Measurements from ENCODE around the gene ALK.

Gene ALK

GRCh38 chr2:29317077-29317517 lies 604.3 kb downstream of the ALK start:
- TF ChIP-seq, protein P1, sequence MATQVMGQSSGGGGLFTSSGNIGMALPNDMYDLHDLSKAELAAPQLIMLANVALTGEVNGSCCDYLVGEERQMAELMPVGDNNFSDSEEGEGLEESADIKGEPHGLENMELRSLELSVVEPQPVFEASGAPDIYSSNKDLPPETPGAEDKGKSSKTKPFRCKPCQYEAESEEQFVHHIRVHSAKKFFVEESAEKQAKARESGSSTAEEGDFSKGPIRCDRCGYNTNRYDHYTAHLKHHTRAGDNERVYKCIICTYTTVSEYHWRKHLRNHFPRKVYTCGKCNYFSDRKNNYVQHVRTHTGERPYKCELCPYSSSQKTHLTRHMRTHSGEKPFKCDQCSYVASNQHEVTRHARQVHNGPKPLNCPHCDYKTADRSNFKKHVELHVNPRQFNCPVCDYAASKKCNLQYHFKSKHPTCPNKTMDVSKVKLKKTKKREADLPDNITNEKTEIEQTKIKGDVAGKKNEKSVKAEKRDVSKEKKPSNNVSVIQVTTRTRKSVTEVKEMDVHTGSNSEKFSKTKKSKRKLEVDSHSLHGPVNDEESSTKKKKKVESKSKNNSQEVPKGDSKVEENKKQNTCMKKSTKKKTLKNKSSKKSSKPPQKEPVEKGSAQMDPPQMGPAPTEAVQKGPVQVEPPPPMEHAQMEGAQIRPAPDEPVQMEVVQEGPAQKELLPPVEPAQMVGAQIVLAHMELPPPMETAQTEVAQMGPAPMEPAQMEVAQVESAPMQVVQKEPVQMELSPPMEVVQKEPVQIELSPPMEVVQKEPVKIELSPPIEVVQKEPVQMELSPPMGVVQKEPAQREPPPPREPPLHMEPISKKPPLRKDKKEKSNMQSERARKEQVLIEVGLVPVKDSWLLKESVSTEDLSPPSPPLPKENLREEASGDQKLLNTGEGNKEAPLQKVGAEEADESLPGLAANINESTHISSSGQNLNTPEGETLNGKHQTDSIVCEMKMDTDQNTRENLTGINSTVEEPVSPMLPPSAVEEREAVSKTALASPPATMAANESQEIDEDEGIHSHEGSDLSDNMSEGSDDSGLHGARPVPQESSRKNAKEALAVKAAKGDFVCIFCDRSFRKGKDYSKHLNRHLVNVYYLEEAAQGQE (IDR thresholded peaks at IDR 0.05; ENCODE audit: insufficient read depth in 1 of 2, low read depth in 2 of 2, low read length in 2 of 2): no peak
- no peak for TF ChIP-seq FOXP2 (optimal IDR thresholded peaks at IDR 0.05; ENCODE audit: borderline replicate concordance, extremely low read depth, extremely low read length, insufficient read depth)
- TF ChIP-seq TAF1 (IDR thresholded peaks at IDR 0.05; ENCODE audit: borderline replicate concordance, insufficient read depth, low read length): no peak
- TF ChIP-seq POLR2AphosphoS5 (IDR thresholded peaks at IDR 0.05; ENCODE audit: low read depth, low read length): no peak
- no peak for TF ChIP-seq SIN3A (IDR thresholded peaks at IDR 0.05; ENCODE audit: borderline replicate concordance, insufficient read depth, low read length)

DNA sequence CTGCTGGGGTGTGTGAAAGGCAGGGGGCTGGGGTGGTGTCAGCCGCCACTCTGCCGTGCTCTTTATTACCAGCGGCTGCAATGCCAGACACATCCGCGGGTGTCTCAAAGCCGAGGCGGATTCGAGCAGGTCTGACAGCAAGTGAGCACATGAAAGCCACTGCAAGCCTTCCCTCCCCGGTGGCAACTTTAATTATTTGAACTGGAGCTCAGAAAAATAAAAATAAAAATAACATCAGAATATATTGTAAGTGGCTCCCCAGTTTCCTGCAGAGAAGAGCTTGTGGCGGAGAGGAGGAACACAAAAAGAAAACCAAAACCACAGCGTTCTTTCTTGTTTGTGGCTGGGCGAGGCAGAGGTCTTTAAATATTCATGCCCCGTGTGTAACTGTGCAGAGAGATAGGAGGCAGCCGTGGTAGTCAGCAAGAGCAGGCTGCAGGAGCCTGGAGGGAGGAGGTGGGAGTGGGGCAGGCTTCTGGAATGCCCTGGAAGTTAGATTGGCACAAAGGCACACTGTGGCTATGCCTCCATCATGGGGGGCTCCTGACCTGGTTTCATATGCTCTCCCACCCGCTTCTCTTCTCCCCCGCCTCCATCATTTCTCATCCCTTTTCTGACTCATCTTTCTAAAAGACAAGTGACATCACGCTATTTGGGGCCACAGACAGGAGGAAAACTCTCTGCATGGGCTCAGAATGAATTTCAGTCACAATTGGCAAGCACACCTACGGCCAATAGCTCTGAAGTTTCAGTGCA lies 606.4 kb downstream of the ALK start:
- TF ChIP-seq TAF1 (IDR thresholded peaks at IDR 0.05; ENCODE audit: borderline replicate concordance, insufficient read depth, low read length) (no peak), POLR2AphosphoS5 (IDR thresholded peaks at IDR 0.05; ENCODE audit: low read depth, low read length) (no peak), FOXP2 (optimal IDR thresholded peaks at IDR 0.05; ENCODE audit: borderline replicate concordance, extremely low read depth, extremely low read length, insufficient read depth) (no peak), SIN3A (IDR thresholded peaks at IDR 0.05; ENCODE audit: borderline replicate concordance, insufficient read depth, low read length) (no peak)
- TF ChIP-seq, protein P1 (IDR thresholded peaks at IDR 0.05; ENCODE audit: insufficient read depth in 1 of 2, low read depth in 2 of 2, low read length in 2 of 2): no peak

GRCh38 chr2:29311458-29311857 lies 609.9 kb downstream of the ALK start:
- TF ChIP-seq, protein P1 (IDR thresholded peaks at IDR 0.05; ENCODE audit: insufficient read depth in 1 of 2, low read depth in 2 of 2, low read length in 2 of 2): no peak
- TF ChIP-seq FOXP2 (optimal IDR thresholded peaks at IDR 0.05; ENCODE audit: borderline replicate concordance, extremely low read depth, extremely low read length, insufficient read depth) (no peak), POLR2AphosphoS5 (IDR thresholded peaks at IDR 0.05; ENCODE audit: low read depth, low read length) (no peak), TAF1 (IDR thresholded peaks at IDR 0.05; ENCODE audit: borderline replicate concordance, insufficient read depth, low read length) (no peak), SIN3A (IDR thresholded peaks at IDR 0.05; ENCODE audit: borderline replicate concordance, insufficient read depth, low read length) (no peak)

DNA sequence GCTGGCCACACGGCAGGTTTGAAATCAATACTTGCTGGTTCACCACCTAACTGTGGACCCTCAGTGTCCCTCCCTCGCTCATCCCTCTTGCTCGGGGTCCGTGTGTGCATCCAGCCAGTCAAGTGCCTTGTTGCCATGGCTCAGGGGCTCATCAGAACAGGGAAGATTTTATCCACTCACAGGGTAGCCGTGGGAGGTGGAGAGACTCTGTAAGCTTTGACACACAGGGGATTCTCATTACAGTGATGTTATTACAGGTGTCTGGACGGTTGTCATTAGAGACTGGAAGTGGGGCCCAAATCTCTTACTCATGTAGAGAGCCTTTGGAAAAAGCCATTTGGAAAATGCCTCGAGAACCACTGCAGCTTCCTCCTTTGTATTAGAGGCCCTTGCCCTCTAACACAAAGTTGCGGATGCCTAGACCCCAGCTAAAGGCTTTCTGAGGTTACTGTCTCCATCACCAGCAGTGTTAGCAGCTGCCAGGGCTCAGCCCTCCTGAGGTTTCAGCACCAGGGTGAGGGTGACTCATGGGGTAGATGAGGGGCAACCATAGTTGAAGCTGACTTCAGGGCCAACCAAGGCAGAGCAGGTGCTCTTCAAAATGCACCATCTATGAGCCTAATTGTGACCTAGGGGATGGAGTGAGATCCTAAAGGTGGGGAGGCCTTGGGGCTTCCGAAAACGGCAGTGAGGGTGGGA lies 610.6 kb downstream of the ALK start:
- no peak for TF ChIP-seq FOXP2 (optimal IDR thresholded peaks at IDR 0.05; ENCODE audit: borderline replicate concordance, extremely low read depth, extremely low read length, insufficient read depth)

GRCh38 chr2:29309090-29310029 lies 612.0 kb downstream of the ALK start:
- TF ChIP-seq SIN3A (IDR thresholded peaks at IDR 0.05; ENCODE audit: borderline replicate concordance, insufficient read depth, low read length) (no peak), FOXP2 (optimal IDR thresholded peaks at IDR 0.05; ENCODE audit: borderline replicate concordance, extremely low read depth, extremely low read length, insufficient read depth) (no peak), TAF1 (IDR thresholded peaks at IDR 0.05; ENCODE audit: borderline replicate concordance, insufficient read depth, low read length) (no peak), POLR2AphosphoS5 (IDR thresholded peaks at IDR 0.05; ENCODE audit: low read depth, low read length) (no peak)
- TF ChIP-seq, protein P1 (IDR thresholded peaks at IDR 0.05; ENCODE audit: insufficient read depth in 1 of 2, low read depth in 2 of 2, low read length in 2 of 2): no peak
